SK-N-MC (cell line): ENCODE results near the gene MYO5B.

Experiments
- EZH2 ChIP-seq: fragments of 200-600 bp; sonication (generic); IDR thresholded peaks from one replicate; pipeline ENCODE4 v1.6.1; 2017; ENCODE audit warnings: antibody characterized with exemption
- FOXP2 ChIP-seq: optimal IDR thresholded peaks from 2 replicates; pipeline ENCODE3; 2011; ENCODE audit warnings: mild to moderate bottlenecking, moderate library complexity; ENCODE audit not compliant: insufficient read depth; ENCODE audit errors: extremely low read length, control extremely low read depth
- POLR2AphosphoS5 ChIP-seq: IDR thresholded peaks from 2 replicates; pipeline ENCODE4 v1.6.1; 2012; ENCODE audit warnings: mild to moderate bottlenecking, low read depth, low read length, borderline replicate concordance

GRCh38 chr18:50135903-50136302, 59.0 kb downstream of the MYO5B start:
- TF ChIP-seq POLR2AphosphoS5 = no peak
- no peak for TF ChIP-seq EZH2
- TF ChIP-seq FOXP2 = no peak
